ENCODE results near the gene SETD7. TPM values are rescaled to one million over a fixed set of nuclear protein-coding genes. Genes with fewer than 3 reads are reported as not detected.

The SETD7 gene
- total RNA-seq, 2 experiments from 2014 or later: 10.4 to 12.1 TPM

GRCh38 chr4:139484783-139485311 is 71.2 kb downstream of the SETD7 start:
- ChIA-PET CTCF (no interaction called here), POLR2A (interaction anchor here (0.7 kb wide), 1 partner anchor 20 kb away, joined by 3 read pairs; no protein-coding TSS in a partner anchor)
- Mint-ChIP-seq H3K36me3 (ENCODE audit: low read depth) (no peaks in the 10 kb centered on the region), H3K4me3 (no peak overlapping the region), H3K4me1 (ENCODE audit: low read depth) (no peaks in the 10 kb centered on the region), H3K27me3 (no peaks in the 10 kb centered on the region), H3K27ac (no peak overlapping the region), H3K9me3 (no peaks in the 10 kb centered on the region)
- no peak for DNase-seq
- intact Hi-C loops (cut with micrococcal nuclease): no loop called here
- ATAC-seq: no peak
- TF ChIP-seq, protein P1, sequence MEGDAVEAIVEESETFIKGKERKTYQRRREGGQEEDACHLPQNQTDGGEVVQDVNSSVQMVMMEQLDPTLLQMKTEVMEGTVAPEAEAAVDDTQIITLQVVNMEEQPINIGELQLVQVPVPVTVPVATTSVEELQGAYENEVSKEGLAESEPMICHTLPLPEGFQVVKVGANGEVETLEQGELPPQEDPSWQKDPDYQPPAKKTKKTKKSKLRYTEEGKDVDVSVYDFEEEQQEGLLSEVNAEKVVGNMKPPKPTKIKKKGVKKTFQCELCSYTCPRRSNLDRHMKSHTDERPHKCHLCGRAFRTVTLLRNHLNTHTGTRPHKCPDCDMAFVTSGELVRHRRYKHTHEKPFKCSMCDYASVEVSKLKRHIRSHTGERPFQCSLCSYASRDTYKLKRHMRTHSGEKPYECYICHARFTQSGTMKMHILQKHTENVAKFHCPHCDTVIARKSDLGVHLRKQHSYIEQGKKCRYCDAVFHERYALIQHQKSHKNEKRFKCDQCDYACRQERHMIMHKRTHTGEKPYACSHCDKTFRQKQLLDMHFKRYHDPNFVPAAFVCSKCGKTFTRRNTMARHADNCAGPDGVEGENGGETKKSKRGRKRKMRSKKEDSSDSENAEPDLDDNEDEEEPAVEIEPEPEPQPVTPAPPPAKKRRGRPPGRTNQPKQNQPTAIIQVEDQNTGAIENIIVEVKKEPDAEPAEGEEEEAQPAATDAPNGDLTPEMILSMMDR (IDR thresholded peaks at IDR 0.05): no peak

GRCh38 chr4:139483000-139483399 is 73.0 kb downstream of the SETD7 start:
- CTCF ChIA-PET: no interaction called here
- POLR2A ChIA-PET: interaction anchor here (0.6 kb wide), 1 partner anchor 190 kb away, joined by 3 read pairs; no protein-coding TSS in a partner anchor
- no peaks in the 10 kb centered on the region for H3K27me3 Mint-ChIP-seq
- no peak overlapping the region for H3K27ac Mint-ChIP-seq
- H3K4me3 Mint-ChIP-seq: no peak overlapping the region
- intact Hi-C loops (cut with micrococcal nuclease): no loop called here
- ATAC-seq (no peak), DNase-seq (no peak)
- H3K36me3 Mint-ChIP-seq (ENCODE audit: low read depth): no peaks in the 10 kb centered on the region
- H3K4me1 Mint-ChIP-seq (ENCODE audit: low read depth): peaks cover 4% of the 10 kb centered on the region
- TF ChIP-seq, protein P1 (IDR thresholded peaks at IDR 0.05): no peak
- H3K9me3 Mint-ChIP-seq: no peaks in the 10 kb centered on the region

GRCh38 chr4:139481465-139481864 is 74.6 kb downstream of the SETD7 start:
- no peaks in the 10 kb centered on the region for H3K36me3 Mint-ChIP-seq (ENCODE audit: low read depth)
- H3K27me3 Mint-ChIP-seq: no peaks in the 10 kb centered on the region
- H3K4me3 Mint-ChIP-seq: no peak overlapping the region
- ChIA-PET CTCF (interaction anchor here (1.2 kb wide), 1 partner anchor 65 kb away, joined by 3 read pairs; no protein-coding TSS in a partner anchor), POLR2A (no interaction called here)
- peaks cover 4% of the 10 kb centered on the region for H3K4me1 Mint-ChIP-seq (ENCODE audit: low read depth)
- intact Hi-C loops (cut with micrococcal nuclease): no loop called here
- ATAC-seq (no peak), DNase-seq (no peak)
- no peaks in the 10 kb centered on the region for H3K9me3 Mint-ChIP-seq
- H3K27ac Mint-ChIP-seq: no peak overlapping the region
- TF ChIP-seq, protein P1 (IDR thresholded peaks at IDR 0.05): no peak

DNA sequence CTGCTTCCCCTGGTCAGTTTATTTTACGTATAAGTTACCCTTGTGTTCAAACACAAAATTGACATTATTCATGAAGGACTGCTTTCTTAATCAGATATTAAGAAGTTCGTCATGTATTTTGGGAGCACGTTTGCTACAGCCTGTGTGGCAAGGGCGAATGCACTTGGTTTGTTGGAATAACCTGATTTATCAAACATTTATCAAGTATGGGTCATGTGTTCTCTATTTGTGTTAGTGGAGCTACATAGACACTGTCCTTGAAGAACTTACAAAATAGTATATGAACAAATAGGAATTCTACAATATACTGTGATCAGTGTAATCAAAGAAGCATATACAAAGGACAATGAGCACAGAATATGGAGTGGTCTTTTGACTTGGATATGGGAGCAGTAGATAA is 79.7 kb downstream of the SETD7 start:
- no peak overlapping the region for H3K27ac Mint-ChIP-seq
- H3K9me3 Mint-ChIP-seq: peaks cover 4% of the 10 kb centered on the region
- CTCF ChIA-PET: interaction anchor here (0.9 kb wide), 2 partner anchors 12 to 21 kb away, joined by 3 read pairs; no protein-coding TSS in a partner anchor

DNA sequence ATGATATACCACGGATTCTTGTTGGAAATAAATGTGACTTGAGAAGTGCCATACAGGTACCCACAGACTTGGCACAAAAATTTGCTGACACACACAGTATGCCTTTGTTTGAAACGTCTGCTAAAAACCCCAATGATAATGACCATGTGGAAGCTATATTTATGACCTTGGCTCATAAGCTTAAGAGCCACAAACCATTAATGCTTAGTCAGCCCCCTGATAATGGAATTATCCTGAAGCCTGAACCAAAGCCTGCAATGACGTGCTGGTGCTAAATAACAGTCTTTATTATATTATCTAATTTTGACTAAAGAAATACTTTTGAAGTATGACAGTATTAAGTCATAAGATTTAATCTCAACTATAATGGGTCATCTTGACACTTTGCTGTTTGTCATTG is 83.2 kb downstream of the SETD7 start:
- Mint-ChIP-seq H3K4me1 (ENCODE audit: low read depth) (peaks cover 5% of the 10 kb centered on the region), H3K27me3 (no peaks in the 10 kb centered on the region), H3K9me3 (peaks cover 18% of the 10 kb centered on the region), H3K36me3 (ENCODE audit: low read depth) (peaks cover 35% of the 10 kb centered on the region), H3K27ac (no peak overlapping the region), H3K4me3 (no peak overlapping the region)
- TF ChIP-seq, protein P1 (IDR thresholded peaks at IDR 0.05): no peak
- intact Hi-C loops (cut with micrococcal nuclease): no loop called here
- no peak for DNase-seq
- ChIA-PET POLR2A (no interaction called here), CTCF (no interaction called here)
- ATAC-seq: no peak

More for the DNA sequence above, 79.7 kb downstream of the SETD7 start:
- DNase-seq (no peak), ATAC-seq (no peak)
- no peak overlapping the region for H3K4me3 Mint-ChIP-seq
- intact Hi-C loops (cut with micrococcal nuclease): no loop called here
- peaks cover 17% of the 10 kb centered on the region for H3K36me3 Mint-ChIP-seq (ENCODE audit: low read depth)
- TF ChIP-seq, protein P1 (IDR thresholded peaks at IDR 0.05): no peak
- H3K4me1 Mint-ChIP-seq (ENCODE audit: low read depth): peaks cover 4% of the 10 kb centered on the region
- no peaks in the 10 kb centered on the region for H3K27me3 Mint-ChIP-seq
- POLR2A ChIA-PET: no interaction called here
